GM12801 (cell line): ENCODE measurements around the gene DUOXA2.

Experiments used
- TF ChIP-seq, protein P1 (sequence below): IDR thresholded peaks from one replicate; pipeline ENCODE4 v1.5.1; 2011; ENCODE audit warnings: control low read depth; ENCODE audit not compliant: insufficient read length; ENCODE audit errors: extremely low read depth

The DUOXA2 gene

DNA sequence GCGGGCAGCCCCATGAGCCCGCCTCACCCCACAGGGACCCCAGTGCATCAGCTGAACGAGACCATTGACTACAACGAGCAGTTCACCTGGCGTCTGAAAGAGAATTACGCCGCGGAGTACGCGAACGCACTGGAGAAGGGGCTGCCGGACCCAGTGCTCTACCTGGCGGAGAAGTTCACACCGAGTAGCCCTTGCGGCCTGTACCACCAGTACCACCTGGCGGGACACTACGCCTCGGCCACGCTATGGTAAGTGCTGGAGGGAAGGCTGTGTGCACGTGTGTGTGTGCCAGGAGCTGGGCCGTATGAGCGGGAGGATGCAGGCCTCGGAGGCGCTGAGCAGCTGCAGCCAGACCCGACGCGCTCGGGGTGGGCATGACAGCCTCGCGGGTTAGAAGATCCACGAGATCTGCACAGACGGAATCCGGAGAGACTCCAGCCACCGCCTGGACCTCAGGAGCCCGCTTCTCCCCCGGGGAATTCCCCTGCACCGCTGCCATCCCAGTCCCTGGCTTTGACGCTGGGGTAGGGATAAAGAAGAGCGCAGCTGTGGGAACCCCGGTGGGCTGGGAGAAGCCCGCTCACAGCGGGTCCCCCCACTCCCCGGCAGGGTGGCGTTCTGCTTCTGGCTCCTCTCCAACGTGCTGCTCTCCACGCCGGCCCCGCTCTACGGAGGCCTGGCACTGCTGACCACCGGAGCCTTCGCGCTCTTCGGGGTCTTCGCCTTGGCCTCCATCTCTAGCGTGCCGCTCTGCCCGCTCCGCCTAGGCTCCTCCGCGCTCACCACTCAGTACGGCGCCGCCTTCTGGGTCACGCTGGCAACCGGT is 2.6 kb downstream of the DUOXA2 start:
- TF ChIP-seq, protein P1, sequence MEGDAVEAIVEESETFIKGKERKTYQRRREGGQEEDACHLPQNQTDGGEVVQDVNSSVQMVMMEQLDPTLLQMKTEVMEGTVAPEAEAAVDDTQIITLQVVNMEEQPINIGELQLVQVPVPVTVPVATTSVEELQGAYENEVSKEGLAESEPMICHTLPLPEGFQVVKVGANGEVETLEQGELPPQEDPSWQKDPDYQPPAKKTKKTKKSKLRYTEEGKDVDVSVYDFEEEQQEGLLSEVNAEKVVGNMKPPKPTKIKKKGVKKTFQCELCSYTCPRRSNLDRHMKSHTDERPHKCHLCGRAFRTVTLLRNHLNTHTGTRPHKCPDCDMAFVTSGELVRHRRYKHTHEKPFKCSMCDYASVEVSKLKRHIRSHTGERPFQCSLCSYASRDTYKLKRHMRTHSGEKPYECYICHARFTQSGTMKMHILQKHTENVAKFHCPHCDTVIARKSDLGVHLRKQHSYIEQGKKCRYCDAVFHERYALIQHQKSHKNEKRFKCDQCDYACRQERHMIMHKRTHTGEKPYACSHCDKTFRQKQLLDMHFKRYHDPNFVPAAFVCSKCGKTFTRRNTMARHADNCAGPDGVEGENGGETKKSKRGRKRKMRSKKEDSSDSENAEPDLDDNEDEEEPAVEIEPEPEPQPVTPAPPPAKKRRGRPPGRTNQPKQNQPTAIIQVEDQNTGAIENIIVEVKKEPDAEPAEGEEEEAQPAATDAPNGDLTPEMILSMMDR, result no peak

DNA sequence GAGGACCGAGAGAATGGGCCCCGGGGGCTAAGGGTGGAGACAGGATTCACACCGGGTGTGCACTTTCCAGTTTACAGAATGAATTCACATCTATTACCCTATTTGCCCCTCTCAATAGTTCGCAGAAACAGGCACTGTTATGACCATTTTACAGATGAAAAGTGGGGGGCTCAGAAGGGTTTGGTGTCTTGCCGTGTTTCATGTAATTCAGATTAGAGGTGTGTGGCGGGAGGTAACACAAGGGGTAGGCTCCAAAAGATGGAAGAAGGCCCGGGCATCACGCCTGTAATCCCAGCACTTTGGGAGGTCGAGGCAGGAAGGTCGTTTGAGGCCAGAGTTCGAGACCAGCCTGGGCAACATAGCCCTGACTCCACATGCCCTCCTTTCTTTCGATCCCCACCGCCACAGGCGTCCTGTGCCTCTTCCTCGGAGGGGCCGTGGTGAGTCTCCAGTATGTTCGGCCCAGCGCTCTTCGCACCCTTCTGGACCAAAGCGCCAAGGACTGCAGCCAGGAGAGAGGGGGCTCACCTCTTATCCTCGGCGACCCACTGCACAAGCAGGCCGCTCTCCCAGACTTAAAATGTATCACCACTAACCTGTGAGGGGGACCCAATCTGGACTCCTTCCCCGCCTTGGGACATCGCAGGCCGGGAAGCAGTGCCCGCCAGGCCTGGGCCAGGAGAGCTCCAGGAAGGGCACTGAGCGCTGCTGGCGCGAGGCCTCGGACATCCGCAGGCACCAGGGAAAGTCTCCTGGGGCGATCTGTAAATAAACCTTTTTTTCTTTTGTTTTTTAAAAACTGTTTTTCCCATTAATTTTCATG is 3.4 kb downstream of the DUOXA2 start:
- TF ChIP-seq, protein P1, result no peak

DNA sequence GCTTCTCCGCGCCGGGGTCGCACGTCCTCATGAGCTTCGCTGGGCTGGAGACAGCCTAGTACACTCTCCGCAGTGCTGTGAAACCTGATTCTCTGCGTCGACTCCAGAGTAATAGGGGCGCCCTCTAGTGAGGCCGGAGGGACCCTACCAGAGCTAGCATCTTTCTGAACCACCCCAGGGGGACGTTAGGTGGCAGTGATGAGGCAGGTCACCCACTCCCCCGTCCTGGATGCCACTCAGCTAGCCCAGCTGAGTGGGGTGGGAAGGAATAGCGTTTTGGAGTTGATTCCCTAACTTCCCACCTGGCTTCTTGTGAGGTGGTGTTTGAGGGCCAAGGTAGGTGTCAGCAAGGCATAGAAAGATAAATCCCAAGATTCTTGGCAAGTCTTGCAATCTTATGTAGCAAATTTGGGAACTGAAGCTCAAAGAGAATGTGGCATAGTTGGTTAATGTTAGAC is 4.0 kb downstream of the DUOXA2 start:
- TF ChIP-seq, protein P1, result peak; percentile 91

DNA sequence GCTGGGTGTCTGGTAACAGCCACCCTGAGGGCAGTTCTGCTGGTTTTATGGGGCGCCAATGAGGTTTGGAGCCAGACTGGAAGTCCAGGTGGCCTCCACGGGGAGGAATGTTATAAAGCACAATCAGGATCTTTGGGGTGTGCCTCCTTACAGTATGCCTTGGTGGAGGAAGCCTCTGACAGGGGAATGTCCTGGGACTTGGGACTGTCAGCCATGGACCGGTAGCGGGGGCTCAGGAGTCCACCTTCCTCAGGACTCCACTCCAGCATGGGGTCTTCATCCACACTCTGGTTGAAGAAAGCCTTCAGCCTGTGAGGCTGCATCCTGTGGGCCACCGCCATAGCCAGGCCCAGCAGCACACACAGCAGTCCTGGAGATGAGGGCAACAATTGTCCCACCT is 4.9 kb downstream of the DUOXA2 start:
- TF ChIP-seq, protein P1, result no peak

DNA sequence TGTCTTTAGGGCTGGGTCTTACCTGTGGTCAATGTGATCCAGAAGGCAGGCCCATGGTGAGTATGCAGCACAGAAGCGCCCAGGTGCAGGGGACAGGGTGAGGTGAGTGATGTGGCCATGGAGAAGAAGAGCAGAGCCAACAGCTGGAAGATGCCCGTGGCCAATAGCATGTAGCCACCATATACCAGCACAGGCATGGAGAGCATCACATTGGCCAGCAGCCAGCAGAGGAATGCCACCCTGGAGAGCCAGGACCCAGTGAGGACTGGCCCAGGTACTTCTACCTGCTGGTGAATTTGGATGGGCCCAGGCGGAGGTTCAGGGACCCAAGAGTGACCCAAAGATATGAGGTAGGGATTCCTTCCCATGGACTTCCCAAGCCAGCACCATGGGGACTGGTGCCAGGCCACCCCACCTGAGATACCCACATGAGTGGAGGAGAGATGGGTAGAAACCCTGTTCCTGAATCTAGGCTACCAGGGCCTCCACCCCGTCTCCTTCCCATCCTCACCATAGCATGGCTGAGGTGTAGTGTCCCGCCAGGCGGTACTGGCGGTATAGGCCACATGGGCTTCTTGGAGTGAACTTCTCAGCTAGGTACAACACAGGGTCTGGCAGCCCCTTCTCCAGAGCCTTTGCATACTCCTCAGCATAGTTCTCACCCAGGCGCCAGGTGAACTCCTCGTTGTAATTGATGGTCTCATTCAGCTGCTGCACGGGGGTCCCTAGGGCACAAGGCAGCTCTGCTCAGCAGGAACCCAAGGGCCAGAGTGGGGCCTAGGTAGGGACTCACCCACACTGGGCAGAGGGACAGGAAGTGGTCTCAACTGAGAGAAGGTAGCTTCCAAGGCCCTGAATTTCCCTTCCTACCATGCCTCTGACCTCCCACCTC is 6.2 kb downstream of the DUOXA2 start:
- TF ChIP-seq, protein P1, result no peak

DNA sequence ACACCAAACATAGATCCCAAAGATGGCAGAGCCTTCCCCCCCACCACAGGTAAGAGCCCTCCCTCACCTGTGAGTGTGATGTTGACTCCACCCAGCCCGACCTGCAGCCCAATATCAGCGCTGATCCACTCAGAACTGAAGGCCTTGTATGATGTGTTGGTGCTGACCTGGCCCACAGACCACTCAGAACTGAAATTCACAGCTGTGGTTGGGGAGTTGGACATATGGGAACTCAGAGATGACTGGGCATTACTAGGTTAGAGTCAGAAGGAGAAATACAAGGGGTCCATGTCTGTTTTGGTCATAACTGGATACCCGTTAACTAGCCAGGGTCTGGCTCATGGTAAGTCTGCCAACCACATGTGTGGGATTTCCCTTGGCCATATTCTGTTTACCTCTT is 6.9 kb downstream of the DUOXA2 start:
- TF ChIP-seq, protein P1, result no peak
